K562 (cell line): ENCODE measurements around the gene FAM234A. TPM values are rescaled to one million over a fixed set of nuclear protein-coding genes. Genes with fewer than 3 reads are reported as not detected.

Source experiments
- ATAC-seq: fragments of 200-7000 bp; cut with Tn5 transposase; 3 replicates; pipeline ENCODE4 v1.9.1; 2020; ENCODE audit warnings: moderate library complexity
- BruUV-seq: library from RNA; stranded (reverse); fragments of 400-500 nt; replicated peaks from 2 replicates; lab custom pipeline; 2021; lab: Mats Ljungman, UMichigan
- CTCF ChIA-PET: fragments of 300-600 bp; formaldehyde crosslinking; extraction: SDS; loops from one replicate; lab custom pipeline; 2021; ENCODE audit warnings: low intra/inter-chr PET ratio; lab: Yijun Ruan, JAX
- POLR2A ChIA-PET: fragments of 300-600, 350-650 bp; sonication (Branson Sonifier 250); formaldehyde crosslinking; extraction: SDS; loops from one replicate; lab custom pipeline; 2021; ENCODE audit warnings: antibody characterized with exemption, inconsistent platforms; lab: Yijun Ruan, JAX
- DNase-seq, 4 experiments: peaks; one replicate each; pipeline versions ENCODE4 v3.0.0 to v3.0.0-alpha.2; 2011 to 2018; ENCODE audit warnings: low spot score in 3 of 4, mixed read lengths in 3 of 4; ENCODE audit errors: extremely low read depth in 1 of 4
- FAIRE-seq: peaks from 2 replicates; lab custom pipeline; 2011; peaks lifted over from hg19 to GRCh38; lab: Jason Lieb, UNC
- H2AFZ ChIP-seq: 2 replicates; pipeline ENCODE4 v1.6.0; 2011; ENCODE audit warnings: low read depth, low read length, control low read depth, inconsistent platforms
- H3K27ac ChIP-seq: fragments of 200-600 bp; 3 replicates; pipeline ENCODE4 v1.8.0; 2011; ENCODE audit warnings: low read depth, mild to moderate bottlenecking, control low read depth, inconsistent platforms, low read length, moderate library complexity, mixed read lengths; ENCODE audit errors: extremely low read depth
- H3K27me3 ChIP-seq, 2 experiments: fragments of 300-600 bp in 1 of 2; 2 replicates in 1 of 2; 3 replicates in 1 of 2; pipeline versions ENCODE4 v1.6.0 to v1.8.0; 2011; ENCODE audit warnings: inconsistent platforms in 2 of 2, low read length in 2 of 2, mild to moderate bottlenecking in 1 of 2, mixed read lengths in 1 of 2, moderate library complexity in 1 of 2; ENCODE audit not compliant: control insufficient read depth in 2 of 2, insufficient read depth in 2 of 2
- H3K36me3 ChIP-seq: fragments of 300-600 bp; 3 replicates; pipeline ENCODE4 v1.8.0; 2011; ENCODE audit warnings: mild to moderate bottlenecking, low read length, inconsistent platforms; ENCODE audit not compliant: control insufficient read depth, insufficient read depth
- H3K4me1 ChIP-seq, 2 experiments: fragments of 200-600 bp in 1 of 2; replicated peaks in 1 of 2; 2 replicates in 1 of 2; 3 replicates in 1 of 2; pipeline versions ENCODE4 v1.5.1 to v1.8.0; 2011; ENCODE audit warnings: inconsistent platforms in 2 of 2, low read length in 2 of 2, mild to moderate bottlenecking in 1 of 2, mixed read lengths in 1 of 2, moderate library complexity in 1 of 2; ENCODE audit not compliant: control insufficient read depth in 2 of 2, insufficient read depth in 2 of 2
- H3K4me2 ChIP-seq: 2 replicates; pipeline ENCODE4 v1.6.1; 2011; ENCODE audit warnings: low read length, control low read depth, inconsistent platforms, mixed read lengths; ENCODE audit not compliant: insufficient read depth
- H3K4me3 ChIP-seq: fragments of 200-600 bp; sonication (generic), shearing (Covaris generic); 2 replicates; pipeline ENCODE4 v1.5.1; 2016; ENCODE audit warnings: control low read depth, inconsistent platforms
- H3K79me2 ChIP-seq: fragments of 200-600 bp; 3 replicates; pipeline ENCODE4 v1.8.0; 2011; ENCODE audit warnings: low read length, inconsistent platforms; ENCODE audit not compliant: control insufficient read depth, insufficient read depth
- H3K9ac ChIP-seq, 2 experiments: 2 replicates each; pipeline versions ENCODE4 v1.6.0 to v1.6.1; 2011; ENCODE audit warnings: low read depth in 2 of 2, low read length in 2 of 2, control low read depth in 1 of 2, inconsistent platforms in 1 of 2, mild to moderate bottlenecking in 1 of 2, mixed read lengths in 1 of 2; ENCODE audit not compliant: insufficient read depth in 1 of 2
- H3K9me1 ChIP-seq: one replicate; pipeline ENCODE4 v1.6.0; 2011; ENCODE audit warnings: inconsistent platforms, mild to moderate bottlenecking, low read length, moderate library complexity; ENCODE audit not compliant: control insufficient read depth, insufficient read depth
- H3K9me3 ChIP-seq: replicated peaks from 2 replicates; pipeline ENCODE4 v1.5.1; 2011; ENCODE audit warnings: low read depth, low read length, inconsistent platforms; ENCODE audit not compliant: control insufficient read depth, insufficient read depth
- H4K20me1 ChIP-seq: replicated peaks from 2 replicates; pipeline ENCODE4 v1.6.1; 2011; ENCODE audit warnings: low read length, inconsistent platforms, mixed read lengths; ENCODE audit not compliant: control insufficient read depth, insufficient read depth
- DLX4 ChIP-seq: fragments of 250-450 bp; sonication (Bioruptor Pico); IDR thresholded peaks from 2 replicates; pipeline ENCODE4 v1.6.1; 2021; ENCODE audit warnings: mild to moderate bottlenecking
- FIP1L1 ChIP-seq: fragments of 200-400 bp; formaldehyde crosslinking; IDR thresholded peaks from 2 replicates; pipeline ENCODE4 v1.6.1; 2018; ENCODE audit warnings: mild to moderate bottlenecking, low read depth, low read length; ENCODE audit not compliant: poor library complexity, severe bottlenecking
- JUN ChIP-seq, 2 experiments: sonication (generic) in 1 of 2; formaldehyde crosslinking in 1 of 2; IDR thresholded peaks; 2 replicates each; pipeline versions ENCODE4 v1.6.1 to v1.8.0; 2012 to 2022; ENCODE audit warnings: borderline replicate concordance in 2 of 2, mild to moderate bottlenecking in 2 of 2, improper control_type of control experiment in 1 of 2, low read depth in 1 of 2, low read length in 1 of 2, missing genetic modification reagents in 1 of 2
- KDM5B ChIP-seq: fragments of 200-600 bp; sonication (generic); IDR thresholded peaks from 2 replicates; pipeline ENCODE4 v1.6.1; 2012; ENCODE audit warnings: low read depth, mild to moderate bottlenecking, moderate library complexity, low read length, control low read depth, inconsistent platforms; ENCODE audit not compliant: insufficient replicate concordance
- MECOM ChIP-seq: fragments of 250-450 bp; sonication (Bioruptor Pico); IDR thresholded peaks from 2 replicates; pipeline ENCODE4 v1.8.0; 2022; ENCODE audit warnings: inconsistent platforms
- PHB2 ChIP-seq: fragments of 450-650 bp; IDR thresholded peaks from 2 replicates; pipeline ENCODE4 v1.6.1; 2017; ENCODE audit warnings: low read depth
- PHF21A ChIP-seq: fragments of 450-650 bp; IDR thresholded peaks from 2 replicates; pipeline ENCODE4 v1.6.1; 2017; ENCODE audit warnings: low read depth, borderline replicate concordance
- POLR2G ChIP-seq: fragments of 200-400 bp; formaldehyde crosslinking; IDR thresholded peaks from 2 replicates; pipeline ENCODE4 v1.6.1; 2017; ENCODE audit warnings: low read depth, mild to moderate bottlenecking, antibody characterized with exemption, low read length, moderate library complexity
- TAF9B ChIP-seq: fragments of 450-650 bp; IDR thresholded peaks from 2 replicates; pipeline ENCODE4 v1.6.1; 2018; ENCODE audit warnings: mild to moderate bottlenecking; ENCODE audit not compliant: partially characterized antibody
- XRCC5 ChIP-seq: fragments of 200-400 bp; formaldehyde crosslinking; IDR thresholded peaks from 2 replicates; pipeline ENCODE4 v1.6.1; 2017; ENCODE audit warnings: low read depth, mild to moderate bottlenecking, low read length
- ZFP1 ChIP-seq: fragments of 450-650 bp; formaldehyde crosslinking; IDR thresholded peaks from 2 replicates; pipeline ENCODE4 v1.4.0; 2020; ENCODE audit warnings: mild to moderate bottlenecking, mixed read lengths
- ZNF224 ChIP-seq: sonication (generic); formaldehyde crosslinking; IDR thresholded peaks from 2 replicates; pipeline ENCODE4 v1.8.0; 2022; ENCODE audit warnings: mild to moderate bottlenecking, missing genetic modification reagents
- ZNF583 ChIP-seq: fragments of 250-450 bp; sonication (Bioruptor Pico); IDR thresholded peaks from 2 replicates; pipeline ENCODE4 v1.4.0; 2020
- ZNF764 ChIP-seq: fragments of 250-450 bp; sonication (Bioruptor Pico); IDR thresholded peaks from 2 replicates; pipeline ENCODE4 v1.4.0; 2020; ENCODE audit warnings: low read depth, mild to moderate bottlenecking, moderate library complexity
- WGBS: fragments of 100-300 bp; shearing (Covaris generic); methylation state at CpG from one replicate; pipeline ENCODE4 v1.1.6; 2016; ENCODE audit warnings: low coverage, mixed read lengths; ENCODE audit not compliant: insufficient coverage; ENCODE audit errors: missing lambda C conversion rate; 5-methylcytosine and 5-hydroxymethylcytosine counted together
- in situ Hi-C: fragments of 300-500 bp; cut with MboI; formaldehyde crosslinking; loops from 4 replicates; pipeline ENCODE4 v1.15.0; 2018; ENCODE audit warnings: inconsistent platforms, mixed read lengths
- intact Hi-C: fragments of 100-400 bp; cut with micrococcal nuclease; formaldehyde crosslinking; loops from 2 replicates; pipeline ENCODE4 v1.14.2; 2022
- polyA plus RNA-seq, 8 experiments: library from polyadenylated mRNA; depleted of rRNA in 4 of 8; stranded (reverse) in 5 of 8; unstranded in 3 of 8; fragments of >200 nt; fragmentation: Nextera tagmentation in 2 of 8; fragmentation: Illumina TruSeq in 1 of 8; extraction: Ambion mirVana in 2 of 8; extraction: Trizol in 1 of 8; gene quantifications; 2 replicates each; pipeline versions ENCODE4 v1.2.1 to v1.2.3, GENCODE V29; 2011 to 2014; ENCODE audit warnings: inconsistent platforms in 1 of 8, missing spikeins in 1 of 8
- total RNA-seq, 7 experiments: library from RNA; depleted of rRNA in 6 of 7; stranded (reverse); fragments of >200 nt in 6 of 7; fragmentation: Illumina TruSeq in 2 of 7; extraction: Trizol in 2 of 7; gene quantifications; 2 replicates each; pipeline versions ENCODE4 v1.2.1 to v1.2.3, GENCODE V29; 2011 to 2021; ENCODE audit warnings: low replicate concordance in 1 of 7

The FAM234A gene
- total and polyA plus RNA-seq, 9 of the 15 experiments (the other 6 are each of a cell fraction or from before 2014, with no cell fraction given), result 1.0 to 47.9 (median 15.0) TPM

GRCh38 chr16:189604-190186 is 44.9 kb upstream of the FAM234A start:
- DNase-seq (no peak), FAIRE-seq (no peak), ATAC-seq (no peak)
- BruUV-seq, result no TSS peak
- no peaks in the 10 kb centered on the region for H3K9me1 ChIP-seq
- TF ChIP-seq FIP1L1 (no peak), PHB2 (no peak), POLR2G (peak; percentile 57; the same call in 1 of the 2 replicates)
- H3K4me2 ChIP-seq, result no peak overlapping the region
- in situ Hi-C loops, result no loop called here
- H3K9me3 ChIP-seq, result peaks cover 2% of the 10 kb centered on the region; the same call in 1 of the 2 replicates
- H3K36me3 ChIP-seq, result peaks cover 80% of the 10 kb centered on the region
- no peaks in the 10 kb centered on the region for H3K27me3 ChIP-seq
- ChIA-PET CTCF (no interaction called here), POLR2A (no interaction called here)
- H3K9ac ChIP-seq, result peak overlapping the region in 1 of 2 experiments; percentile 13; a peak in 1 of 4 replicates
- intact Hi-C loops, result no loop called here
- no peak overlapping the region for H2AFZ ChIP-seq
- H4K20me1 ChIP-seq, result no peaks in the 10 kb centered on the region
- H3K4me1 ChIP-seq, result peaks cover 0 to 13% of the 10 kb centered on the region in 2 experiments; a peak in 2 of 5 replicates
- WGBS, result 98% methylated on average over 32 of the region's 34 CpGs
- H3K4me3 ChIP-seq, result no peak overlapping the region
- H3K79me2 ChIP-seq, result no peaks in the 10 kb centered on the region; the same call in 2 of the 3 replicates
- no peak overlapping the region for H3K27ac ChIP-seq

- H3K27ac ChIP-seq, result no peak overlapping the region
- H4K20me1 ChIP-seq, result no peaks in the 10 kb centered on the region
- no peaks in the 10 kb centered on the region for H3K27me3 ChIP-seq
- H3K36me3 ChIP-seq, result peaks cover 94% of the 10 kb centered on the region
- CTCF ChIA-PET, result no interaction called here
- ATAC-seq, result no peak
- no TSS peak for BruUV-seq
- no peak overlapping the region for H2AFZ ChIP-seq
- H3K9ac ChIP-seq, result peak overlapping the region in 1 of 2 experiments; percentile 22; a peak in 1 of 4 replicates
- intact Hi-C loops (no loop called here), in situ Hi-C loops (no loop called here)
- 84% methylated on average over 3 of the region's 4 CpGs for WGBS
- no peak for DNase-seq
- H3K9me1 ChIP-seq, result no peaks in the 10 kb centered on the region
- POLR2A ChIA-PET, result interaction anchor here (1.2 kb wide), 1 partner anchor 21 kb away, joined by 4 read pairs; no protein-coding TSS in a partner anchor
- H3K4me2 ChIP-seq, result no peak overlapping the region
- H3K79me2 ChIP-seq, result no peaks in the 10 kb centered on the region; the same call in 2 of the 3 replicates
- FAIRE-seq, result no peak
- H3K4me1 ChIP-seq, result peaks cover 0 to 9% of the 10 kb centered on the region in 2 experiments; a peak in 2 of 5 replicates
- H3K4me3 ChIP-seq, result no peak overlapping the region
- H3K9me3 ChIP-seq, result peaks cover 2% of the 10 kb centered on the region; the same call in 1 of the 2 replicates
- TF ChIP-seq DLX4, result no peak
- no peak for TF ChIP-seq JUN (IDR thresholded peaks at IDR 0.05; ENCODE audit: borderline replicate concordance, low read depth, low read length)
- no peak for TF ChIP-seq JUN (CRISPR knock-in tag; IDR thresholded peaks at IDR 0.05; ENCODE audit: borderline replicate concordance)
- no peak for TF ChIP-seq KDM5B
- no peak for TF ChIP-seq TAF9B
- TF ChIP-seq ZNF764 (CRISPR knock-in tag), result no peak
- TF ChIP-seq ZNF224 (CRISPR knock-in tag), result no peak
- TF ChIP-seq XRCC5, result no peak
- no peak for TF ChIP-seq MECOM (CRISPR knock-in tag)
- no peak for TF ChIP-seq PHF21A
- TF ChIP-seq ZFP1, result no peak
- TF ChIP-seq ZNF583 (CRISPR knock-in tag), result no peak
Measured at GRCh38 chr16:191831-192230, 42.8 kb upstream of the FAM234A start.
